ENCODE measurements around the gene DSC1.

The DSC1 gene

DNA sequence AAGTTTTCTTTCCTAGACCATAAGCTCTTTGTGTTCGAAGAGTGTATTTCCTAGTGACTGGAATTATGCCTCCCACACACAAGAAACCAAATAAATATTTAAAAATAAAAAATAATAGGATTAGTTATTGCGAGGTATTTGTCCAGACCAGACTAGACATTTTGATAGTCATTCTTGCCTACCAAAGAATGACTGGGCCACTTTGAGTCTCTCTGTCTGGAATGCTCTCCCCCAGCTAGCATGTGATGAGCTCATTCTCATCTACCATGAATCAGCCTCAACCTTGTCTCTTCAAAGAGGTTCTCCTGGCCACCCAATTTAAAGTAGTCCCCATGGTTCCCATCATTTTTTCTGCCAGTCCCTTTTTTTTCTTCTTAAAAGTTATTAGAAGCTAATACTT lies 13.9 kb upstream of the DSC1 start:
- H3K4me3 ChIP-seq (ENCODE audit: low read depth, low read length) = no peak overlapping the region
- TF ChIP-seq, protein P1, sequence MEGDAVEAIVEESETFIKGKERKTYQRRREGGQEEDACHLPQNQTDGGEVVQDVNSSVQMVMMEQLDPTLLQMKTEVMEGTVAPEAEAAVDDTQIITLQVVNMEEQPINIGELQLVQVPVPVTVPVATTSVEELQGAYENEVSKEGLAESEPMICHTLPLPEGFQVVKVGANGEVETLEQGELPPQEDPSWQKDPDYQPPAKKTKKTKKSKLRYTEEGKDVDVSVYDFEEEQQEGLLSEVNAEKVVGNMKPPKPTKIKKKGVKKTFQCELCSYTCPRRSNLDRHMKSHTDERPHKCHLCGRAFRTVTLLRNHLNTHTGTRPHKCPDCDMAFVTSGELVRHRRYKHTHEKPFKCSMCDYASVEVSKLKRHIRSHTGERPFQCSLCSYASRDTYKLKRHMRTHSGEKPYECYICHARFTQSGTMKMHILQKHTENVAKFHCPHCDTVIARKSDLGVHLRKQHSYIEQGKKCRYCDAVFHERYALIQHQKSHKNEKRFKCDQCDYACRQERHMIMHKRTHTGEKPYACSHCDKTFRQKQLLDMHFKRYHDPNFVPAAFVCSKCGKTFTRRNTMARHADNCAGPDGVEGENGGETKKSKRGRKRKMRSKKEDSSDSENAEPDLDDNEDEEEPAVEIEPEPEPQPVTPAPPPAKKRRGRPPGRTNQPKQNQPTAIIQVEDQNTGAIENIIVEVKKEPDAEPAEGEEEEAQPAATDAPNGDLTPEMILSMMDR (IDR thresholded peaks at IDR 0.05; ENCODE audit: low read depth, low read length) = no peak

GRCh38 chr18:31171144-31171839 lies 8.6 kb upstream of the DSC1 start:
- TF ChIP-seq, protein P1 (IDR thresholded peaks at IDR 0.05; ENCODE audit: low read depth, low read length) = no peak
- no peak overlapping the region for H3K4me3 ChIP-seq (ENCODE audit: low read depth, low read length)

- no peak overlapping the region for H3K4me3 ChIP-seq (ENCODE audit: low read depth, low read length)
- TF ChIP-seq, protein P1 (IDR thresholded peaks at IDR 0.05; ENCODE audit: low read depth, low read length) = no peak
These were observed 7.7 kb upstream of the DSC1 start for GRCh38 chr18:31170335-31170734.

DNA sequence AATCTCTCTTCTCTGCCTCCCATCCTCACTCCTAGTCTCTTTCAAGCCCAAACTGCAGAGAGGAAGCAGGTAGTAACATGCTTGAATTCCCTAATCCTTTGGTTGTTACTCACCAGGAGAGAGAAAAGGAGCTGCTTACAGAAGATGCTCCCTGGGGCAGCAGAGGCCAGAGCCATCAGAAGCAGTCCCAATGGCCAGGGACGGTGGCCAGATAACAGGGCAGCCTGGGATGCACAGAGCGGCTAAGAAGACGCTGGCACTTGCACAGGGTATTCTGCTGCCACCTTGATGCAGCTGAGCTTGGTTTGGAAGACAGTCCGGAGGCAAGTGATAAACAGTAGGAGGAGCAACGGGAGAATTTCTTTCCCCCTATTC lies 250 bp downstream of the DSC1 start:
- TF ChIP-seq, protein P1 (IDR thresholded peaks at IDR 0.05; ENCODE audit: low read depth, low read length) = no peak
- no peak overlapping the region for H3K4me3 ChIP-seq (ENCODE audit: low read depth, low read length)

DNA sequence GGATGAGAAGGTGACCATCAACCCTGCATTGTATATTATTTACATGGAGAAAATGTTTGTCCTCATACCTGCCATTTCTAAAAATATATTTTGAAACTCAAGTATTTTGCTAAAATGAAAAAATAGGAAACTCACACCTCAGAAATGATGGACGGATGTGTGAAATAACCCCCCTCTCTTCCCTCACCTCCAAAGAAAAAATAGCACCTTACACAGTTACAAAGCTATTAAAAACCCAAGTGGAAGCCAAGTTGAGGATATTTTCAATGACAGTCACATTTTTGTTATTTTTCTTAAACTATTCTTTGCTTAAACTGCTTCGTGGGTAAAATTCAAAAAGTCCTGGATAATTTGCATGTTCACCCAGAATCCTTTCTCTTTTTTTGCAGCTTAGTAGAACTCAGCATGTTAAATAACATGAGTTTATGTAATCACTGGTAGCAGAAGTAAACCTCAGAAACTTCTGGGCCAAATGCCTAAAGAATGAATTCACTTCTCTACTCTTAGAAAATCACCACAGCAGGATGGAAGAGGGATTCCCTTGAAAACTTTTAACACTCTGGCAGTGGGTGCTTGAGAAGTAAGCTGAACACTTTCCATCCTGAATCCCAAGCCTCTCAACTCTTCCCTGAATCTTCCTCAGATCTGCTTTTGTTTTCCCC lies 768 bp downstream of the DSC1 start:
- TF ChIP-seq, protein P1 (IDR thresholded peaks at IDR 0.05; ENCODE audit: low read depth, low read length) = no peak
- no peak overlapping the region for H3K4me3 ChIP-seq (ENCODE audit: low read depth, low read length)

DNA sequence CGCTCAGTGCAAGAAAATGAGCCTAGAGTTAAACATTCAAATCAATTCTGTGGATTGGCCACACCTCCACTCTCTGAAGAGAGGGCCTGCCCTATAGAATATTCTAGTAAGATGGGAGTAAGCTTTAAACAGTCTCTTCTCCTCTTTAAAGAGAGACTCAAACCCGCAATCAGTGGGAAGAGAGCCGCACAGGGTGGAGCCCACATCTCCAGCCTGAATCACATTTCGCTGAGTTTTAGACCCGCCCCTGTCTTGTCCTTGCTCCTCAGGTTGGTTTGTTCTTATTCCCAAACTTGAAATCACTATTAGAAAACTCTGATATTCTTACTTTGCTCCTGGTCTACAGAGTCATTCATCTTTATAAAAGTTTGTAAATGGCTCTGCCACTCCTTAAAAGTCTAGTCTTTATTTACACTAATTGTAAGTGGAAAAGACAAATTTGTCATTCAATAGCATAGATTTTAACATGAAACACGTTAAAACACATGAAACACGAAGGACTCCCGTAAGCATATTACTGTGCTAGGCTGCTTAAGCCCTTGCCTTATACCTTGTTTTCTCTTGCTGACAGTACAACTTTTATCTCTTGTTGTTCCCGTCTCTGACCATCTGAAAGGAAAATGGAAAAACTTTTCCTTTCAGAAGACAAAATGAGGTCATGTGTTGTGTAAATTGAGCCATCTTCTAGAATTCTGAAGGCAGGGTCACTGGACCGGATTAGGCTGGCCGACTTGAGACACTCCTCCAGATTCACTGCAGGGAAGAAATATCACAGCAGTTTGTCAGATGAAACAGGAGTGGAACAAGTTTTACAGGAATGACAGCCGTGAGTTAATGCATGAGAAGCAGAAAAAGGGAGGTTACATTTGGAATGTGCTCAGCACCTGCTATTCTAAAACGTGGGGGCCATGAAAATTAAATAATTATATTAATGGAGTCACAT lies 5.6 kb downstream of the DSC1 start:
- no peak overlapping the region for H3K4me3 ChIP-seq (ENCODE audit: low read depth, low read length)
- TF ChIP-seq, protein P1 (IDR thresholded peaks at IDR 0.05; ENCODE audit: low read depth, low read length) = no peak
